BJ (cell line): Measurements from ENCODE around the gene GRIN2C. TPM values are rescaled to one million over a fixed set of nuclear protein-coding genes. Genes with fewer than 3 reads are reported as not detected.

Experiments used
- CTCF ChIA-PET: fragments of 350-600 bp; formaldehyde crosslinking; extraction: SDS; loops from one replicate; lab custom pipeline; 2021; ENCODE audit warnings: antibody characterized with exemption, inconsistent platforms; lab: Yijun Ruan, JAX
- POLR2A ChIA-PET: fragments of 300-600 bp; sonication (Branson Sonifier 250); formaldehyde crosslinking; extraction: SDS; loops from one replicate; lab custom pipeline; 2021; ENCODE audit warnings: antibody characterized with exemption; lab: Charles Lee
- DNase-seq: peaks from one replicate; pipeline ENCODE4 v3.0.0-alpha.2; 2011; ENCODE audit warnings: low read depth
- H3K27me3 ChIP-seq: 2 replicates; pipeline ENCODE4 v1.6.0; 2011; ENCODE audit warnings: low read length; ENCODE audit not compliant: control insufficient read depth, insufficient read depth
- H3K36me3 ChIP-seq: 2 replicates; pipeline ENCODE4 v1.5.1; 2011; ENCODE audit warnings: low read length; ENCODE audit not compliant: control insufficient read depth, insufficient read depth
- H3K4me3 ChIP-seq: 2 replicates; pipeline ENCODE4 v1.5.1; 2011; ENCODE audit warnings: low read depth, mild to moderate bottlenecking, control low read depth, low read length
- polyA plus RNA-seq: library from polyadenylated mRNA; depleted of rRNA; stranded (reverse); fragments of >200 nt; gene quantifications from 2 replicates; pipeline ENCODE4 v1.2.3, GENCODE V29; 2011
- TF ChIP-seq, protein P1 (sequence below): IDR thresholded peaks from 2 replicates; pipeline ENCODE4 v1.5.1; 2011; ENCODE audit warnings: low read depth, mild to moderate bottlenecking, control low read depth, inconsistent platforms, low read length, moderate library complexity; ENCODE audit not compliant: insufficient read depth

GRIN2C gene
- polyA plus RNA-seq, 1 experiment: 0.04 TPM

DNA sequence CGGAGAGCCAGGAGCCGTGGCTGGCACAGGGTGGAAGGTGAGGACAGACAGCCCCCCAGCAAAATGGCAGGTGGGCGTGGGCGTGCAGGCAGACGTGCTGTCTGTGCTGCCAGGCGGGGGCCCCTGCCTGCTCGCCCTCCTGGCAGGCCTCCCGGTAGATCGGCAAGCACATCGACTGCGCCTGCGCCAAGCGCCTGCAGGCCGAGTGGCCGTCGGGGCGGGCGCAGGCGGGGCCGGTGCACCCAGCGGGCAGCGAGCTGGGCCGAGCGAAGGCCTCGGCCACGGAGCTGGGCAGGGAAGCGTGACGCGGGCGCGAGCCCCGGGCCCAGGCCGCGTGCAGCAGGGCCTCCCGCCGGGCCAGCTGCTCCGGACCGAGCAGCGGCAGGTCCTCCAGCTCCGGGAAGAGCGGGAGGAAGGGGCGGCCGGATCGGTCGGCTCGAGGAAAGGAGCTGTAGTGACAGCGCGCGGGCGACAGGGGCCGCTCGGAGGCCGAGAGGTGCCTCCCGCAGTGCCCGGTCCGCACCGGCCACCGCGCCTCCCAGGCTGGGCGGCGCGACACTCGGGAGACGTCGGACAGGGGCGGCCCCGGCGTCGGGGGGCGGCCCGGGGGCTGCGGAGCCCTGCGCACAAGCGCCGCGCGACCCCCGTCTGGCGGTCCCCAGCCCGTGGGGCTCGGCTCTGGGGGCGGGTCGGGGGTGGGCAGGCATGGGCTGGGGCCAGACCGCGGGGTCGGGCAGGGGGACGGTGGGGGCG is 16.9 kb downstream of the GRIN2C start:
- Histone ChIP-seq H3K4me3 (peak overlapping the region; percentile 34), H3K27me3 (no peaks in the 10 kb centered on the region), H3K36me3 (no peaks in the 10 kb centered on the region)
- TF ChIP-seq, protein P1, sequence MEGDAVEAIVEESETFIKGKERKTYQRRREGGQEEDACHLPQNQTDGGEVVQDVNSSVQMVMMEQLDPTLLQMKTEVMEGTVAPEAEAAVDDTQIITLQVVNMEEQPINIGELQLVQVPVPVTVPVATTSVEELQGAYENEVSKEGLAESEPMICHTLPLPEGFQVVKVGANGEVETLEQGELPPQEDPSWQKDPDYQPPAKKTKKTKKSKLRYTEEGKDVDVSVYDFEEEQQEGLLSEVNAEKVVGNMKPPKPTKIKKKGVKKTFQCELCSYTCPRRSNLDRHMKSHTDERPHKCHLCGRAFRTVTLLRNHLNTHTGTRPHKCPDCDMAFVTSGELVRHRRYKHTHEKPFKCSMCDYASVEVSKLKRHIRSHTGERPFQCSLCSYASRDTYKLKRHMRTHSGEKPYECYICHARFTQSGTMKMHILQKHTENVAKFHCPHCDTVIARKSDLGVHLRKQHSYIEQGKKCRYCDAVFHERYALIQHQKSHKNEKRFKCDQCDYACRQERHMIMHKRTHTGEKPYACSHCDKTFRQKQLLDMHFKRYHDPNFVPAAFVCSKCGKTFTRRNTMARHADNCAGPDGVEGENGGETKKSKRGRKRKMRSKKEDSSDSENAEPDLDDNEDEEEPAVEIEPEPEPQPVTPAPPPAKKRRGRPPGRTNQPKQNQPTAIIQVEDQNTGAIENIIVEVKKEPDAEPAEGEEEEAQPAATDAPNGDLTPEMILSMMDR: peak; percentile 40
- DNase-seq: no peak
- ChIA-PET POLR2A (interaction anchor here (0.6 to 0.7 kb wide), 2 partner anchors 10 to 126 kb away, joined by 3 read pairs; no protein-coding TSS in a partner anchor), CTCF (interaction anchor here (0.6 to 14.7 kb wide), 14 partner anchors 9 to 115 kb away, joined by 3 to 164 read pairs (median 4); partner anchors contain the start of gene GRIN2C)

DNA sequence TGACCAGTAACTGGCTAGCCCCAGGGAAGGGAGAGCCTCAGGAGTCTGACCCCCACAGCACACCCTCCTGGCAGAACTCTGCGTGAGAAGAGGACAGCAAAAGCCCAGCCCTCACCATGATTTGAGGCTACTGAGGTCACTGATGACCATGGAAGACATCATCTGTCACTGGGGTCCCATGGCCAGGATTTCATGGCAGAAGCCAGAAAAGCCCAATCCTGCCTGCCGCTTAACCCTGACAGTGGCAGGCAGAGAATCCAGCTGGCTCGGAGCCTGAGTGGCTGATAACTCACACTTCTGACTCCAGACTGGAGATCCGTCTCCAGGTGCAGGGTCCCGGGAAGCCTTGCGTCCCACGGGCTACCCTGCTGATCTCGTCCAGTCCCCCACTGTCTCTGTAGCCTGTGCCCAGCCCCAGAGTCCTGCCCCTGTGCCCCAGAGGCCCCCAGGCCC is 17.5 kb downstream of the GRIN2C start:
- POLR2A ChIA-PET: no interaction called here
- no peak for DNase-seq
- H3K27me3 ChIP-seq: no peaks in the 10 kb centered on the region
- no peak overlapping the region for H3K4me3 ChIP-seq
- H3K36me3 ChIP-seq: 0 out of 2 replicates have a peak, but pooled peaks cover 2% of the 10 kb centered on the region
- CTCF ChIA-PET: interaction anchor here (0.6 to 14.7 kb wide), 10 partner anchors 9 to 116 kb away, joined by 3 to 164 read pairs (median 5); partner anchors contain the start of genes GRIN2C and NAT9
- TF ChIP-seq, protein P1: no peak

DNA sequence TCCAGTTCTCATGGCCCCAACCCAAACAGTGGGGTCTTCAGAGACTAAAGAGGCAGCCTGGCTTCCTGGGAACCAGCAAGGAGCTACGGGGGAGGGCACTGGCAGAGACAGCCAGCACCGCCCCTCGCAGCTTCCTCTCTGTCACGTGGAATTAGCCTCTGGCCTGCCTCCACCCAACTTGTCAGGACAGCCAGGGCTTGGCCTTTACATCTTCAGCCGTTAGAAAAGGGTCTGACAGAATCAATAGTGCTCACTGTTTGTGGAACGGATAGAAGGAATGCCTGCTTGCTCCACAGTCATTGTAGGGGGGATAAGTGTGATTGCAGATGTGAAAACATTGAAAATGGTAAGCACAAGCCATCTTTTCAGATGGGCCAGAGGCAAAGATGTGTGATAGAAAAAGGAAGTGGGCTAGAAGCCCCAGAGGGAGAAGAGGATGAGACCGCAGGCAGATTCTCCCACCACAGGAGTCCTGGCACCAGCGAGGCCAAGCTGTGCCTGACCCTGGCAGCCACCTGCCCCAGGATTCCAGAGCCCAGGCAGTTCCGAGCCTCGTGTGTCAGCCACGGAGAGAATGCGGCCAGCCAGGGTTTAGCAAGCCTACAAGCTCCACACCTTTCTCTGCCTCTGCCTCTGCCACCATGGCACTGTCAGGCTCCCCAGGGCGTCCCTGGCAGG is 18.6 kb downstream of the GRIN2C start:
- DNase-seq: no peak
- Histone ChIP-seq H3K27me3 (no peaks in the 10 kb centered on the region), H3K4me3 (no peak overlapping the region), H3K36me3 (0 out of 2 replicates have a peak, but pooled peaks cover 4% of the 10 kb centered on the region)
- CTCF ChIA-PET: interaction anchor here (1.1 to 14.7 kb wide), 7 partner anchors 9 to 105 kb away, joined by 3 to 164 read pairs (median 4); partner anchors contain the start of genes GRIN2C and NAT9
- TF ChIP-seq, protein P1: no peak
- POLR2A ChIA-PET: no interaction called here

DNA sequence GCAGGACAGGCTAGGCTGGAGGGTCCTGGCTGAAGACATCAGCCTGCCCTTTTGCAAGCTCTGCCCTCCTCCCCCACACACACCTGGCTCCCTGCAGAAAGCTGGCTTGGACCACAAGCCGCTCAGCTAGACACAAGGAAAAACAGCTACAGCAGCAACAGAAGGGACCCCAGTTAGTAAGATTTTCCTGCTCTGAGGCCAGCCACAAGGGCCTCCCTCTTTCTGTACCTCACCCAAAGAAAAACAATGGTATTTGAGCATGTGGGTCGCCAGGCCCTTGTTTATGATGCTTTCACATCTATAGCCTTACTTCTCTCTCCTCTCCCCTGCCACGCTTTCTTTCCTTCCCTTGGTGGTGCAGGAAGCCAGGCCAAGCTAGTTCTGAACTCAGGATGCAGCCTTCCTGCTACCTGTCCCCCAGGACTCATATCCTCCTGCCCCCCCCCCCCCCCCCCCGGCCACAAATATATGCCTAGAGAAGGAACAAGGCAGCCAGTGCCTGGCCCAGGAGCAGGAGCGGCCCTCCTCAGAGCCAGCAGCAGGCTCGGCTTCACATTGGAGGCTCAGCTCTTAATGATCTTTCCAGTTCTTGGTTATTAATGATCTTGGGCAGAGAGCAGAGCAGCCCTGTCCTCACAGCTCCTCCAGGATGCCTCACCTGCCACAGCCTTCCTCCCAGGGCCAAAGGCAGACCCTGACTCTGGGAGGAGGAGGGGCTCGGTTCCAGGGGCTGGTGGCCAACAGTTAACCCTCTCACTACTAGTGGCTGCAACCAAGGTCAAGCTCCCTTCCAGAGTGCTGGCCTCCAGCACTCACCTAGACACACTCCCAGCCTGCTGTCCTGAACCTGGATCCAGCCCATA is 19.5 kb downstream of the GRIN2C start:
- Histone ChIP-seq H3K4me3 (no peak overlapping the region), H3K27me3 (no peaks in the 10 kb centered on the region), H3K36me3 (0 out of 2 replicates have a peak, but pooled peaks cover 6% of the 10 kb centered on the region)
- TF ChIP-seq, protein P1: no peak
- CTCF ChIA-PET: interaction anchor here (1.1 to 14.7 kb wide), 6 partner anchors 8 to 104 kb away, joined by 3 to 164 read pairs (median 4); partner anchors contain the start of gene GRIN2C
- DNase-seq: no peak
- POLR2A ChIA-PET: no interaction called here
